NCI-H2196 treated with DMSO at 0.1 percent for 48 hours (cell line): ENCODE measurements around the gene PCYT1A.
"Not testable (repeated sequence)": the region's sequence is repeated elsewhere in the genome, so short reads cannot be mapped to it uniquely, and the experiment has no call there.

Source experiments
- DNase-seq: peaks from one replicate; lab custom pipeline; 2025; ENCODE audit not compliant: unreplicated experiment; lab: John Stamatoyannopoulos, UW

The PCYT1A gene

GRCh38 chr3:196216089-196216564, 71.4 kb downstream of the PCYT1A start, which contains the start of gene SLC51A:
Gene SLC51A (plus strand): TSS chr3:196216534. CDS start chr3:196216713, 179 bp downstream.
- DNase-seq = no peak

- DNase-seq = no peak
These were observed 72.0 kb downstream of the PCYT1A start for GRCh38 chr3:196215493-196216020.

- no peak for DNase-seq
These were observed 72.6 kb downstream of the PCYT1A start for GRCh38 chr3:196214783-196215441.

- DNase-seq = no peak
These were observed 76.6 kb downstream of the PCYT1A start, which contains the start of gene ZDHHC19 for GRCh38 chr3:196210673-196211556. Gene ZDHHC19 (minus strand): TSS chr3:196211400. CDS start chr3:196211315, 85 bp downstream.

- DNase-seq = not testable (repeated sequence)
These were observed 77.4 kb downstream of the PCYT1A start for GRCh38 chr3:196209944-196210672.

GRCh38 chr3:196208942-196209695, 78.4 kb downstream of the PCYT1A start:
- no peak for DNase-seq

GRCh38 chr3:196207833-196208607, 79.5 kb downstream of the PCYT1A start:
- no peak for DNase-seq

- no peak for DNase-seq
These were observed 80.2 kb downstream of the PCYT1A start for GRCh38 chr3:196207159-196207832.

- DNase-seq = not testable (repeated sequence)
These were observed 81.9 kb downstream of the PCYT1A start for GRCh38 chr3:196205442-196206205.

- no peak for DNase-seq
These were observed 83.7 kb downstream of the PCYT1A start for GRCh38 chr3:196203846-196204245.

GRCh38 chr3:196202516-196202970, 85.0 kb downstream of the PCYT1A start:
- DNase-seq = no peak

- DNase-seq = peak; percentile 43
These were observed 88.5 kb downstream of the PCYT1A start for GRCh38 chr3:196198771-196199753.

- no peak for DNase-seq
These were observed 89.3 kb downstream of the PCYT1A start for GRCh38 chr3:196198081-196198675.

- no peak for DNase-seq
These were observed 90.0 kb downstream of the PCYT1A start for GRCh38 chr3:196197524-196197923.

GRCh38 chr3:196195664-196196265, 91.8 kb downstream of the PCYT1A start:
- no peak for DNase-seq

- no peak for DNase-seq
These were observed 93.0 kb downstream of the PCYT1A start for GRCh38 chr3:196194542-196194915.
